ENCODE measurements around the gene TRIM41. TPM values are rescaled to one million over a fixed set of nuclear protein-coding genes. Genes with fewer than 3 reads are reported as not detected.

Gene TRIM41
- total RNA-seq, 1 donor from 2014 or later: 15.1 TPM

GRCh38 chr5:181246276-181247049 is 23.4 kb downstream of the TRIM41 start:
- Histone ChIP-seq H3K4me1 (ENCODE audit: control insufficient read depth in 3 of 3, insufficient read depth in 3 of 3, low read length in 3 of 3) (peaks cover 62 to 75% (median 74%) of the 10 kb centered on the region in 3 donors), H3K9ac (ENCODE audit: low read depth in 1 of 3, low read length in 3 of 3) (peak overlapping the region; percentile 97 to 99 (median 98)), H3K4me3 (ENCODE audit: low read length in 3 of 3) (peak overlapping the region; percentile 96 to 98 (median 97)), H3K27me3 (ENCODE audit: control insufficient read depth in 3 of 3, insufficient read depth in 3 of 3, low read length in 3 of 3) (no peaks in the 10 kb centered on the region), H3K36me3 (ENCODE audit: control insufficient read depth in 3 of 3, insufficient read depth in 3 of 3, low read length in 3 of 3) (peaks cover 8 to 14% (median 12%) of the 10 kb centered on the region in 3 donors), H3K27ac (ENCODE audit: low read depth, low read length) (peak overlapping the region; percentile 97), H3K9me3 (ENCODE audit: control insufficient read depth in 3 of 3, low read length in 3 of 3) (no peaks in the 10 kb centered on the region)

GRCh38 chr5:181248277-181248676 is 25.2 kb downstream of the TRIM41 start:
- H3K27ac ChIP-seq (ENCODE audit: low read depth, low read length): peak overlapping the region; percentile 97
- H3K4me1 ChIP-seq (ENCODE audit: control insufficient read depth in 3 of 3, insufficient read depth in 3 of 3, low read length in 3 of 3): peaks cover 54 to 68% (median 66%) of the 10 kb centered on the region in 3 donors

GRCh38 chr5:181255276-181255675 is 32.2 kb downstream of the TRIM41 start:
- no peak overlapping the region for H3K27ac ChIP-seq (ENCODE audit: low read depth, low read length)
- H3K4me1 ChIP-seq (ENCODE audit: control insufficient read depth in 3 of 3, insufficient read depth in 3 of 3, low read length in 3 of 3): peaks cover 53 to 64% (median 57%) of the 10 kb centered on the region in 3 donors
- peaks cover 6 to 17% (median 10%) of the 10 kb centered on the region in 3 donors for H3K36me3 ChIP-seq (ENCODE audit: control insufficient read depth in 3 of 3, insufficient read depth in 3 of 3, low read length in 3 of 3)
- no peak overlapping the region for H3K4me3 ChIP-seq (ENCODE audit: low read length in 3 of 3)
- no peaks in the 10 kb centered on the region for H3K27me3 ChIP-seq (ENCODE audit: control insufficient read depth in 3 of 3, insufficient read depth in 3 of 3, low read length in 3 of 3)
- H3K9me3 ChIP-seq (ENCODE audit: control insufficient read depth in 3 of 3, low read length in 3 of 3): no peaks in the 10 kb centered on the region
- H3K9ac ChIP-seq (ENCODE audit: low read depth in 1 of 3, low read length in 3 of 3): peak overlapping the region in 1 of 3 donors; percentile 4

More at GRCh38 chr5:181248277-181248676, 25.2 kb downstream of the TRIM41 start:
- Histone ChIP-seq H3K9me3 (ENCODE audit: control insufficient read depth in 3 of 3, low read length in 3 of 3) (no peaks in the 10 kb centered on the region), H3K9ac (ENCODE audit: low read depth in 1 of 3, low read length in 3 of 3) (peak overlapping the region; percentile 79 to 80 (median 79)), H3K36me3 (ENCODE audit: control insufficient read depth in 3 of 3, insufficient read depth in 3 of 3, low read length in 3 of 3) (peaks cover 4 to 5% (median 5%) of the 10 kb centered on the region in 3 donors), H3K27me3 (ENCODE audit: control insufficient read depth in 3 of 3, insufficient read depth in 3 of 3, low read length in 3 of 3) (no peaks in the 10 kb centered on the region), H3K4me3 (ENCODE audit: low read length in 3 of 3) (peak overlapping the region; percentile 55 to 81 (median 77))

DNA sequence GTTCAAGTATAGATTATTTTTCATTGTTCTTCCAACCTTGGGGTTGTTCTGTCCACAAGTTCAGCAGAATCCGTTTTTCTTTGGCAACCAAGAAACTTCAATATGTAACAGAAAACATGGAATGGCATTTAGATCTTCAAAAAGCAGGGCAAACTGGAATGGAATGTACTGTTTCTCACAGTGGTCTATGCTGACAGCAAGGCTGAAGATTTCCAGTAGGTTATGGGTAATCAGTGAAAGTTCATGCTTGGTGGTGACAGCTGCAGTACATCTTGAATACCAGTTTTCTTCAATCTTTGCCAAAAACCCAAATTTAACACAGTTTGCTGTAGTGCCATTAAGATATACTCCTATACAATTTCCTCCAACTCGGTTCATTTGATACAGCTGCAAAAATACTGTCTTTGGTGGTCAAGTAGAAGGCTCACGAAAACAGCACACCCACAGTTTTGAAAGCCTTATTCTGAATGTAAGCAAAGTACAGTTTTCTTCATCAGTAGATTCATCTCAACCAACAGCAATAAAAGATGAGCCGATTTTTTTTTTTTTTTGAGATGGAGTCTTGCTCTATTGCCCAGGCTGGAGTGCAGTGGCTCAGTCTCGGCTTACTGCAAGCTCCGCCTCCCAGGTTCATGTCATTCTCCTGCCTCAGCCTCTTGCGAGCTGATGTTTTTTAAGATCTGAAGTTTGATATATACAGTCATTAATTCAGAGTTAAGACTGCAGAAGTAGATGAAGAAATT is 32.9 kb downstream of the TRIM41 start:
- Histone ChIP-seq H3K36me3 (ENCODE audit: control insufficient read depth in 3 of 3, insufficient read depth in 3 of 3, low read length in 3 of 3) (peaks cover 6 to 17% (median 12%) of the 10 kb centered on the region in 3 donors), H3K9me3 (ENCODE audit: control insufficient read depth in 3 of 3, low read length in 3 of 3) (no peaks in the 10 kb centered on the region), H3K4me1 (ENCODE audit: control insufficient read depth in 3 of 3, insufficient read depth in 3 of 3, low read length in 3 of 3) (peaks cover 53 to 67% (median 54%) of the 10 kb centered on the region in 3 donors), H3K27ac (ENCODE audit: low read depth, low read length) (no peak overlapping the region), H3K4me3 (ENCODE audit: low read length in 3 of 3) (no peak overlapping the region), H3K27me3 (ENCODE audit: control insufficient read depth in 3 of 3, insufficient read depth in 3 of 3, low read length in 3 of 3) (no peaks in the 10 kb centered on the region), H3K9ac (ENCODE audit: low read depth in 1 of 3, low read length in 3 of 3) (no peak overlapping the region)

- peaks cover 10 to 13% (median 10%) of the 10 kb centered on the region in 3 donors for H3K36me3 ChIP-seq (ENCODE audit: control insufficient read depth in 3 of 3, insufficient read depth in 3 of 3, low read length in 3 of 3)
- H3K27ac ChIP-seq (ENCODE audit: low read depth, low read length): no peak overlapping the region
- H3K4me1 ChIP-seq (ENCODE audit: control insufficient read depth in 3 of 3, insufficient read depth in 3 of 3, low read length in 3 of 3): peaks cover 45 to 62% (median 50%) of the 10 kb centered on the region in 3 donors
- no peaks in the 10 kb centered on the region for H3K9me3 ChIP-seq (ENCODE audit: control insufficient read depth in 3 of 3, low read length in 3 of 3)
- H3K9ac ChIP-seq (ENCODE audit: low read depth in 1 of 3, low read length in 3 of 3): peak overlapping the region; percentile 40 to 99 (median 99)
- peak overlapping the region; percentile 97 to 100 (median 98) for H3K4me3 ChIP-seq (ENCODE audit: low read length in 3 of 3)
- H3K27me3 ChIP-seq (ENCODE audit: control insufficient read depth in 3 of 3, insufficient read depth in 3 of 3, low read length in 3 of 3): no peaks in the 10 kb centered on the region
Observed at GRCh38 chr5:181258576-181258975, 35.5 kb downstream of the TRIM41 start.

DNA sequence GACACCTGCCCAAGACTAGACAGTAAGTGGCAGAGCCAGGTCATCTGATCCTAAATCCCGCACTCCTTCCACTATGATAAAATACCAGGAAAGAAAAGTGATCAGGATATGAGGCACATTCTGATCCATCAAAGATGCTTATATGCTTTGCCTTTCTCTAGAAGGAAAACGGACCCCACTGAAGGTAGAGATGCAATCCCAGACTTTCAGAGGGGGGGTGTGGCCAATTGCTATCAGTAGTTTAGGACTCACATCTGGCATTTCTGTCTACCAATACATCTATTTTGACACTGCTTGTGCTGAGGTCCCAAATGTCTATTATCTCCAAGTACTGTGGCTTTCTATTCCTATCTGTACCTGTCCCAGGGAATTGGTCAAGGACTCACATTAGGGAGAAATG is 36.2 kb downstream of the TRIM41 start:
- no peaks in the 10 kb centered on the region for H3K27me3 ChIP-seq (ENCODE audit: control insufficient read depth in 3 of 3, insufficient read depth in 3 of 3, low read length in 3 of 3)
- H3K36me3 ChIP-seq (ENCODE audit: control insufficient read depth in 3 of 3, insufficient read depth in 3 of 3, low read length in 3 of 3): peaks cover 14 to 15% (median 14%) of the 10 kb centered on the region in 3 donors
- peak overlapping the region; percentile 97 to 100 (median 98) for H3K4me3 ChIP-seq (ENCODE audit: low read length in 3 of 3)
- H3K27ac ChIP-seq (ENCODE audit: low read depth, low read length): peak overlapping the region; percentile 100
- no peaks in the 10 kb centered on the region for H3K9me3 ChIP-seq (ENCODE audit: control insufficient read depth in 3 of 3, low read length in 3 of 3)
- peak overlapping the region; percentile 99 for H3K9ac ChIP-seq (ENCODE audit: low read depth in 1 of 3, low read length in 3 of 3)
- peaks cover 45 to 60% (median 48%) of the 10 kb centered on the region in 3 donors for H3K4me1 ChIP-seq (ENCODE audit: control insufficient read depth in 3 of 3, insufficient read depth in 3 of 3, low read length in 3 of 3)

DNA sequence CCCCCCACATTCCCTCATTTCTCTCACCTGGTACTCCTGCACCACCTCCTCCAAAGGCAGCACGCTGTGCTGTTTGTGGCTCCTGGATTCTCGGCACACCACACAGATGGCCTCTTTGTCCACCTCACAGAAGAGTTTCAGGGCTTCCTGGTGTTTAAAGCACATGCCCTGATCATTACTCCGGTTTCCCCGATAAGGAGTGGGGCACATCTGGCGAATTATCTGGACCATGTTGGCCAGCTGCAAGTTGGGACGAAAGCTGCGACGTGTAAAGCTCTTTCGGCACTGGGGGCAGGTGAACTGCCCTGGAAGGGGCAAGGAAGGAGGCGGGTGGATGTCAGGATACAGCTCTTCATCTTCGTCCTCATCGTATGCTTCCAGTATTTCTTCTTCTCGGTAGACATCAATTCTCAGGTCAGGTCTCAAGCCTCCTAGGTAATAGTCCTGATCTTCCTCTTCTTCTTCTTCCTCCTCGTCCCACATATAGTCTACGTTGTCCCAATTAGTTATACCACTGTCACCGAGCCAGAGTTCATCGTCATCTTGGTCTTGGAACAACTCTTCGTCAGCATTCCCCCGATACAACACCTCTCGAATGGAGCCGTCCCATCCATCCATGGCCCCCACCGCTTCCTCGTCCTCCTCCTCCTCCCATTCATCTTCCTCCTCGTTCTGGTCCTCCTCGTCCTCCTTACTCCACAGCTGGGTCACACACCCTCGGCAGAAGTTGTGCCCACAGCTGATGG is 37.1 kb downstream of the TRIM41 start:
- peaks cover 9 to 13% (median 11%) of the 10 kb centered on the region in 3 donors for H3K36me3 ChIP-seq (ENCODE audit: control insufficient read depth in 3 of 3, insufficient read depth in 3 of 3, low read length in 3 of 3)
- peak overlapping the region; percentile 99 for H3K9ac ChIP-seq (ENCODE audit: low read depth in 1 of 3, low read length in 3 of 3)
- H3K27ac ChIP-seq (ENCODE audit: low read depth, low read length): peak overlapping the region; percentile 100
- H3K4me3 ChIP-seq (ENCODE audit: low read length in 3 of 3): peak overlapping the region; percentile 97 to 100 (median 98)
- H3K9me3 ChIP-seq (ENCODE audit: control insufficient read depth in 3 of 3, low read length in 3 of 3): no peaks in the 10 kb centered on the region
- peaks cover 43 to 53% (median 48%) of the 10 kb centered on the region in 3 donors for H3K4me1 ChIP-seq (ENCODE audit: control insufficient read depth in 3 of 3, insufficient read depth in 3 of 3, low read length in 3 of 3)
- H3K27me3 ChIP-seq (ENCODE audit: control insufficient read depth in 3 of 3, insufficient read depth in 3 of 3, low read length in 3 of 3): no peaks in the 10 kb centered on the region

DNA sequence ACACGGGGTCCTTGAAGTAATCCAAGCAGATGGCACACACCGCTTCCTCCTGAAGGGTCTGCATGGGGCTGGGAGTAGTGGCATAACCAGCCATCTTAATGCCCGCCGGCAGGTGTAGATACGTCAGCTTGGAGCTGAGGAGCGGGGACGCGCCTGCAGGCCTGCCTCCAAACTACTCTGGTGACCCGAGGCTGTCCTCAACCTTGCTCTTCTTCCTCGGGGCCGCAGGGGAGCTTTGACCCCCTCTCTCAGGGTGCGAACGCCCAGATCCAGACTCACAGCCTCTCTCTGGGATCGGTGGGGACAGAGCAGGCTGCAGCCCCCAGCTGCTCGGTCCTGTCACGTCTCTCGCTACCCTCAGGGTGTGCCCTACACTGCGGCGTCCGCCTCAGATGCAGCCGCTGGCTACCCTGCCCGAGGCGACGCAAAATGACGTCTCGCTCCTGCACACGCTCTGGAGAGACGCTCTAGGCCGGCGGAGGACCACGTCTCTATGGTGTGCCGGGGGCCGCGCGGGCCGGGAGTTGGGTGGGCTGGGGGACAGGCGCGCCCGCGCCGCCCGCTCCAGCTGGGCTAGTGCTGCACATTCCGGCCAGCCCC is 37.7 kb downstream of the TRIM41 start, which contains the start of gene TRIM52:
Gene TRIM52 (minus strand): TSS at position 424 of the 600 bp plus-strand sequence. CDS start 330 bp downstream, at position 94.
- H3K9me3 ChIP-seq (ENCODE audit: control insufficient read depth in 3 of 3, low read length in 3 of 3): no peaks in the 10 kb centered on the region
- H3K4me1 ChIP-seq (ENCODE audit: control insufficient read depth in 3 of 3, insufficient read depth in 3 of 3, low read length in 3 of 3): peaks cover 36 to 51% (median 42%) of the 10 kb centered on the region in 3 donors
- H3K9ac ChIP-seq (ENCODE audit: low read depth in 1 of 3, low read length in 3 of 3): peak within 1 kb of the TSS; percentile 99
- H3K36me3 ChIP-seq (ENCODE audit: control insufficient read depth in 3 of 3, insufficient read depth in 3 of 3, low read length in 3 of 3): peaks cover 9 to 16% (median 14%) of the 10 kb centered on the region in 3 donors
- no peaks in the 10 kb centered on the region for H3K27me3 ChIP-seq (ENCODE audit: control insufficient read depth in 3 of 3, insufficient read depth in 3 of 3, low read length in 3 of 3)
- H3K4me3 ChIP-seq (ENCODE audit: low read length in 3 of 3): peak within 1 kb of the TSS; percentile 97 to 100 (median 98)
- H3K27ac ChIP-seq (ENCODE audit: low read depth, low read length): peak within 1 kb of the TSS; percentile 100

Measured in skeletal muscle tissue (tissue), 4 donors.